NCI-H2029 (cell line): ENCODE measurements around the gene SORL1.

Experiments used
- DNase-seq: peaks from one replicate; lab custom pipeline; 2025; lab: John Stamatoyannopoulos, UW

The SORL1 gene

GRCh38 chr11:121426476-121427399 is 25.4 kb upstream of the SORL1 start:
- peak; percentile 21 for DNase-seq

GRCh38 chr11:121427400-121427744 is 24.7 kb upstream of the SORL1 start:
- no peak for DNase-seq

- DNase-seq: no peak
Measured at GRCh38 chr11:121429556-121429955, 22.6 kb upstream of the SORL1 start.

- DNase-seq: no peak
Measured at GRCh38 chr11:121431820-121432526, 20.1 kb upstream of the SORL1 start.

GRCh38 chr11:121435132-121435531 is 17.0 kb upstream of the SORL1 start:
- DNase-seq: no peak

GRCh38 chr11:121435551-121436511 is 16.3 kb upstream of the SORL1 start:
- no peak for DNase-seq

GRCh38 chr11:121437018-121437685 is 15.0 kb upstream of the SORL1 start:
- DNase-seq: no peak

GRCh38 chr11:121437686-121438078 is 14.4 kb upstream of the SORL1 start:
- DNase-seq: no peak

GRCh38 chr11:121439337-121439736 is 12.8 kb upstream of the SORL1 start:
- no peak for DNase-seq

- DNase-seq: no peak
Measured at GRCh38 chr11:121439759-121440158, 12.4 kb upstream of the SORL1 start.

- DNase-seq: no peak
Measured at GRCh38 chr11:121441521-121441920, 10.6 kb upstream of the SORL1 start.

GRCh38 chr11:121443688-121444275 is 8.3 kb upstream of the SORL1 start:
- no peak for DNase-seq

GRCh38 chr11:121444526-121444925 is 7.6 kb upstream of the SORL1 start:
- no peak for DNase-seq

GRCh38 chr11:121445071-121445768 is 6.9 kb upstream of the SORL1 start:
- no peak for DNase-seq

- DNase-seq: no peak
Measured at GRCh38 chr11:121446752-121447156, 5.4 kb upstream of the SORL1 start.

GRCh38 chr11:121448011-121448410 is 4.1 kb upstream of the SORL1 start:
- DNase-seq: no peak

GRCh38 chr11:121448431-121448941 is 3.6 kb upstream of the SORL1 start:
- DNase-seq: no peak

GRCh38 chr11:121449123-121449522 is 3.0 kb upstream of the SORL1 start:
- DNase-seq: no peak

- no peak for DNase-seq
Measured at GRCh38 chr11:121449626-121450025, 2.5 kb upstream of the SORL1 start.

- DNase-seq: no peak
Measured at GRCh38 chr11:121450401-121450800, 1.7 kb upstream of the SORL1 start.
